GM21447 (cell line): ENCODE measurements around the gene NPBWR2.

Experiments
- ATAC-seq: cut with Tn5 transposase; IDR thresholded peaks from one replicate; pipeline ENCODE4 v1.9.1; 2021; ENCODE audit not compliant: unreplicated experiment

NPBWR2 gene

DNA sequence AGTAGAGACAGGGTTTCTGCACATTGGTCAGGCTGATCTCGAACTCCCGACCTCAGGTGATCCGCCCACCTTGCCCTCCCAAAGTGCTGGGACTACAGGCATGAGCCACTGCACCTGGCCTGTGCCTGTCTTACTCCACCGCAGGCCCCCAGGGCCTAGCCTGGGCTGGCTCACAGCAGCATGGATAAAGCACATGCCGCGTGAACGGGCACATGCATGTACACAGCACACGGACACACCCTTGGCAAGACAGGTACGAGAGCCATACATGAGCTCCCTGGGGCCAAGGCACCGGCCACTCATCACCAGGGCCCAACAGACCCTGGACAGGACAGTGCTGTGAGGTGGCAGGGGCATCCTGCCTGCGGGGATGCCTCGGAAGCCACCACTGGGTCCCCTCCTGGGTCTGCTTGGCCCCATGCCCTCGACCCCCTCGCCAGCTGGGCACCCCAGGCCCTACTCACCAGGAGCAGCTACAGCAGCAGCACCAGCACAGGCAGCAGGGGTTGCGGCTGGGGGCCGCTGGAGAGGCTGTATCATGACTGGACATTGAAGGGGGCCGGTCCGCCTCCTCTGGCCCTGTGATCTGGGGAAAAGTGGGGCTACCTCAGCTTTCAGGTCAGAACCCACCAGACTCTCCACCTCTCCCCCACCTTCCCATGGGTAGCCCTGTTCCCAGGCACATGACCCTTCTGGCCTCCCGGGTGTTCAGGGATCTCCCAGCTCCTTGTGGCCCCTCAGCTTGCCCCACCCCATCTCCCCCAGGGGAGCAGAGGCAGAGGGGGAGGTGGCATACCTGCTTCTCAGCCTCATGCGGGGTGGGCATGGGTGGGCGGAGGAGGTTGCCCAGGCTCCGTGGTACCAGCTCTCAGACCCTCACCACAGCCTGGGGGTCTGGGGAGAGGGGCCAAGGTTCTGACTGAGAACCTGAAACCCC is 31.0 kb downstream of the NPBWR2 start:
- ATAC-seq, result no peak

DNA sequence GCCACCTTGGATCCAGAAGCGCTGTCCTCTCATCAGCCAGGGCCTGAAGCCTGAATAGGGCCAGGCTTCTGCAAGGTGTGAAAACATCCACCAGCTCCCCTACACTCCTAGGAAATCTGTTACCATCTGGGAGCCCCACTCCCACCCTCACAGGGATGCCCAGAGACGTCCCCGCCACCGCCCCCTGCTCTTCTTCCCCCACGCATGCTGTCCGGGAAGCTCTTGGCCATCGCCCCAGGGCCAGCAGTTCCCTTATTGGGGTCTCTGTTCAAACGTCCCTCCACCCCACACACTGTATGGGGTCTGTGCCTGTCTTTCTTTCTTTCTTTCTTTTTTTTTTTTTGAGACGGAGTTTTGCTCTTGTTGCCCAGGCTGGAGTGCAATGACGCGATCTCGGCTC is 31.8 kb downstream of the NPBWR2 start:
- no peak for ATAC-seq

DNA sequence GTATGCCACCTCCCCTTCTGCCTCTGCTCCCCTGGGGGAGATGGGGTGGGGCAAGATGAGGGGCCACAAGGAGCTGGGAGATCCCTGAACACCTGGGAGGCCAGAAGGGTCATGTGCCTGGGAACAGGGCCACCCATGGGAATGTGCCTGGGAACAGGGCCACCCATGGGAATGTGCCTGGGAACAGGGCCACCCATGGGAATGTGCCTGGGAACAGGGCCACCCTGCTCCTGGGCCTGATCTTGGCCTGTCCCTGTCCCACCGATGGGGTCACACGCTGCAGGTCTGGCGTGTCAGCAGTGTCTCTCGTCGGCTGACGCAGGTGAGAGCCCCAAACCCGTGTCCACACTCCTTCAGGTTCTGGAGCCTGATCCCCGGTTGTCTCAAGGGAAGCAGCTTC is 32.4 kb downstream of the NPBWR2 start:
- ATAC-seq, result no peak

DNA sequence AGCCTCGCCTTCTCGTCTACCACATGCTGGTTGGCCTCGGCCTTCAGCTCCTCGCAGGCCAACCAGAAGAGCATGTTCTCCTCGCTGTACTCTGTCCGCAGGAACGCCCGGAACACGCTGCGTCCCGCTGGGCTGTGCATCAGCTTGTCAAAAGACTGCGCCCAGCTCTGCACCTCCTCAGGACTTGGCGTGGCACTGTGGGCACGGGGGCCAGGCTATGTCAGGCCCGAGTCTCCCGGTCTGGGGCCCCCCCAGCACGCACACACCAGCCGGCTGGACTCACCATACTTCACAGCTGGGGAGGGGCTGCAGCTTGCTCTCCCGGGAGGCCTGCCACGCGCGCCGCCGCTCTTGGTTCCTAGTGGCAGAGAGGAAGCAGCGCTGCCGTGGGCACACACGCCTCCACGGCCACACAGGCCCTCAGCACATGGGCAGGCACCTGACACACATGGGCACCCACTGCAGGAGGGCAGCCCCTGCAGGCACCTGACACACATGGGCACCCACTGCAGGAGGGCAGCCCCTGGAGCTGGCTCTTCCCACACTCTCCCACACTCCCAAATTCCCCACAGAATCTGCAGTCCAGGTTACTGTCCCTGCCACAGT is 33.1 kb downstream of the NPBWR2 start:
- no peak for ATAC-seq

DNA sequence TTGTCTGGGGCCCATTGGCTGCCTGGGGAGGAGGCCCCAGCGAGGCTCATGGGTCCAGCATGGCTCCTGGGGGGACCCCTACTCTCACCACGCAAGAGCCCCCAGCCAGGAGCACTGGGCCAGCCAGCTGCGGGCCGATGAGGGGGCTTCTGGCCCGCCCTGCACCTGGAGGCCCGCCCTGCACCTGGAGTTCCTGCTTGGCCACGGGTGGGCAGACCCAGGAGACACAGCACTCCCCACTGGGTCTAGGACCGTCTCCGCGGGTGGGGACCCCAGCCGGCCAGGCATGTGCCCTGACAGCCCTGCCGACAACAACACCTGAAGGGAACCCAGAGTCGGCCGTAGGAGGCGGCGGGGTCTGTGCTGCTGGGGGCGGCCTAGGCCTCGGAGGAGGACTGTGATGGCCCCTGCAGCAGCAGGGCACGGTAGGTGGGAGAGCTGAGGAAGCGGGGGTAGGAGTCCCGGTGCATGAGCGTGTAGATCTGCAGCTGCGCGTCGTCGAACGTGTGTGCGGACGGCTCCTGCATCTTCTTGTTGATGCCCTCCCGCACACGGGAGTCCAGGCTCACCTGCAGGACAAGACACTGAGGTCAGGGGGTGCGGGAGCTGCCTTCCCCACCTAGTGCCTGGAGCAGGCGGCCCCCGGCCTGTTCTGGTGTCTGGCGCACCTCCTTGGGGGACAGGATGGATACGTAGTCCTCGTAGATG is 33.7 kb downstream of the NPBWR2 start:
- no peak for ATAC-seq

DNA sequence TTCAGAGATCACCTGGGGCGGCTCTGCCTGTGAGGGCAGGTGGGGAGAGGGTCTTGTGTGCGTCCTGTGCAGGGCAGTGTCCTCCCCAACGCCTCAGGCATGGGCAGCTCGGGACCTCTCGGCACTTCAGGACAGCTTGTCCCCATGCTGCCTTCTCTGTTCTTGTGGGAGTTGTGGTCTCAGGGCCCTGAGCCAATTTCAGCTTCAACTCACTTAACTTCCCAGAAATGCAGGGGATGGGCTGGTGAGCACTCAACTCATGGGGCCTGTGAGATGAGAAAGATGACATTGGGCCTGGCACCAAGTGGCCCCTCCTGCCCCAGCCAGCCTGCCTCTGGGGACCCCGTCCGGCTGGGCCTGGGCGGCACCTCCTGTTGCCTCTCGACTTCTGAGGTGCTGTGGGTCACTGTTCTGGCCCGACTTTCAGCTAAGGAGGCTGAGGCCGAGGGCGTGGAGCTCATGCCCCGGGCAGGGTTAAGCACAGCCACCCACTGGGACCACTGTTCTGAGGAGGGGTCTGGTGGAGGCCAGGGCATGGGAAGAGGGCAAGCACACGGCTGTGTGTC is 34.8 kb downstream of the NPBWR2 start:
- ATAC-seq, result no peak

DNA sequence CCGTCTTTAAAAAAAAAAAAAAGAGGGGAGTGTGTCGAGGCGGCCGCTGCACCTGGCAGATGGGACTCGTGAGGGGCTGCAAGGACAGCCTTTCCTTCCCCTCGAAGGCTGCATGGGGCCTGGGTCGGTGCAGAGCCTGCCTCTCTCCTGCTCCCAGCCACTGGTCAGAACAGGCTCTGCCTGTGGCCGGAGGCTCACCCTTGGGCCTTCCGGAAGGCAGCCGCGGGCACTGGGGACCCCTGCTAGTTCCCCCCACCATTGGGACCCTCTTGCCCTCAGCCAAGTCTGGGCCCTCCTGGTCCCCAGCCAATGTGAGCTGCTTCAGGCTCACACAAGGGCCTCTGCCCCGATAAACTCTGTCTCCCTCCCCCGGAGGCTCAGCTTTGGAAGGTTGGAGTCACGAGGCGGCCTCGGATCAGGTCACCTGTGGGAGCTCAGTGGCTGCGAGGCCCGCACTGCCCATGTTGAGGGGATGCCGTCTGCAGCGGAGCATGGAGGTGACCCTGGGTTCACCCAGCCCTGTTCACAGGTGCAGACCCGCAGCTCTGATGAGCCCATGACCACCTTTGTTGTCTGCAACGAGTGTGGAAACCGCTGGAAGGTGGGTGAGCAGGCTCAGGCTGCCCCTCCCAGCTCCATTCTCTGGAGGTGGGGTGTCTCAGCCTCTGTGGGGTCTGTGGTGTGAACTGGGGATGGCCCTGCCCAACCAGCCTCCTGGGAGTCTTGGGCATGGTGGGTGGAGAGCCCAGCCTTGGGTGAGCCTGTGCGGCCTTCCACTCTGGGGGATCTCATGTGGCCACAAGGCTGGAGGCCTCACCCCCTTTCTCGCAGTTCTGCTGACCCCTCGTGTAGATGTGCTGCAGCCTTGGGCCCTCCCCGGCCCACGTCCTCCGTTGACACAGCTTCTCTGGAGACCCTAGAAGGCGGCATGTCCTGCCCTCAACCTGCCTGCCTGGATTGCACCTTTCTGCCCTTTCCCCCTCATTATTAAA is 35.7 kb downstream of the NPBWR2 start:
- no peak for ATAC-seq

DNA sequence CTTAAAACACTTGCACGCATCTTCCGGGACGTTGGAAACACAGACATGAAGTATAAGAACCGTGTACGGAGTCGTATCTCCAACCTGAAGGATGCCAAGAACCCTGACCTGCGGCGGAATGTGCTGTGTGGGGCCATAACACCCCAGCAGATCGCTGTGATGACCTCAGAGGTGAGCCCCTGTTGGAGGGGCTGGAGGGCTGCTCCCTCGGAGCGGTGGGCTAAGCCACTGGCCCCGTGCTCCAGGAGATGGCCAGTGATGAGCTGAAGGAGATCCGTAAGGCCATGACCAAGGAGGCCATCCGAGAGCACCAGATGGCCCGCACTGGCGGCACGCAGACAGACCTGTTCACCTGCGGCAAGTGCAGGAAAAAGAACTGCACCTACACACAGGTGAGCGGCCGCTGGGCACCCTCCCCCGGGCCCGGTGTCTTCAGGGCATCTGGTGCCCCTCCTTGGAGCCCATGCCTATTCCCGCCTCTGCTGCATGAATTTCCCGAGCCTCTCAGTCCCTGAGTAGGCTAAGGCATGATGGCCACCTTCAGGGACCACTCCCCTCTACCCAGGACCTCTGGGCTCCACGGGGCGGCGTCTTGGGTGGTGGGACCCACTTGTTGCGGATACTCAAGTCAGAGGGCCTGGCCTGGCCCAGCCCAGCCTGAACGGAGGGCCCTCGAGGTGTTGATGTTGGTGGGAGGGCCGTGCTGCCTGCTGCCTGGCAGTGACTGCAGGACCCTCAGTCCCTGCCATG is 36.9 kb downstream of the NPBWR2 start:
- ATAC-seq, result no peak

DNA sequence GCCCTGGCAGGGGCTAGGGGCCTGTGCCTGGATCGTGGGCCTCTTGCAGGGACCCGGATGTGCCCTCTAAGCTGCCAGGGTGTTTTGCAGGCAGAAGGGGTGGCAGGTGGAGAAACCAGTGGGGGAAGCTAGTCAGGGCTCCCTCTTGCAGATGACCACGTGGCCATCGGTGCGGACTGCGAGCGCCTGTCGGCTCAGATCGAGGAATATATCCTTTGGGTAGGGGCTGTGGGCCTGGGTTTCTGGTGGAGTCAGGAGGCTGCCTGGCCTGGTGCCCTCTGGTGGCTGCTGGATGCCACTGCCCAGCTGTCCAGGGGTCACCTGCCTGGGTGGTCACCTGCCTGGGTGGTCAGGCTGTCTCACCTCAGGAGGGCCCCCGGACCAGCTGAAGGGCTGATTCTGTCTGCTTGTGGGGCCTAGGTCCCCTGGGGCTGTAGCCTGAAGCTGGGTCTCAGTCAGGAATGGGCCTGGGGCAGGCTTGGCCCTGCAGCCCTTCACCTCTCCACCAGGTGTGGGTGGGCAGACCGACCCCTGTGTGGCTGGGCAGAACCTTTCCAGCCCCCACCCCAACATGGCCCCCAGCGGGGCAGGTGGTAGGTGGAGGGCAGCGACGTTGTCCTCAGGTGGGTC is 37.6 kb downstream of the NPBWR2 start:
- no peak for ATAC-seq

DNA sequence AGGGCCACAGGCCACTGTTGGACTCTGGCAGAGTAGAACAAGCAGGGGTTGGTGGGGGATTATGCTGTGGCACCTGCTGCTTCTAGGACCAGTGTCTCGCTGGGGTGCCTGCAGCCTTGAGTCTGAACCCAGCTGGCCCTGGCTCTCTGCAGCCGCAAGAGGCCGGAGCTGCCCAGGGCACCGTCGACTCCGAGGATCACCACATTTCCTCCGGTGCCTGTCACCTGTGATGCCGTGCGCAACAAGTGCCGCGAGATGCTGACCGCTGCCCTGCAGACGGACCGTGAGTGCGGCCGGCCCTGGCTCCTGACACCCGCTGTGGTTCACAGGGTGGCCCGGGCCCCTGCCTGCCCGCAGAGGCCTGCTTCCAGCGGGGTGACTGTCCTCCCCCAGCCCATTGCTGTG is 38.2 kb downstream of the NPBWR2 start:
- ATAC-seq, result no peak

DNA sequence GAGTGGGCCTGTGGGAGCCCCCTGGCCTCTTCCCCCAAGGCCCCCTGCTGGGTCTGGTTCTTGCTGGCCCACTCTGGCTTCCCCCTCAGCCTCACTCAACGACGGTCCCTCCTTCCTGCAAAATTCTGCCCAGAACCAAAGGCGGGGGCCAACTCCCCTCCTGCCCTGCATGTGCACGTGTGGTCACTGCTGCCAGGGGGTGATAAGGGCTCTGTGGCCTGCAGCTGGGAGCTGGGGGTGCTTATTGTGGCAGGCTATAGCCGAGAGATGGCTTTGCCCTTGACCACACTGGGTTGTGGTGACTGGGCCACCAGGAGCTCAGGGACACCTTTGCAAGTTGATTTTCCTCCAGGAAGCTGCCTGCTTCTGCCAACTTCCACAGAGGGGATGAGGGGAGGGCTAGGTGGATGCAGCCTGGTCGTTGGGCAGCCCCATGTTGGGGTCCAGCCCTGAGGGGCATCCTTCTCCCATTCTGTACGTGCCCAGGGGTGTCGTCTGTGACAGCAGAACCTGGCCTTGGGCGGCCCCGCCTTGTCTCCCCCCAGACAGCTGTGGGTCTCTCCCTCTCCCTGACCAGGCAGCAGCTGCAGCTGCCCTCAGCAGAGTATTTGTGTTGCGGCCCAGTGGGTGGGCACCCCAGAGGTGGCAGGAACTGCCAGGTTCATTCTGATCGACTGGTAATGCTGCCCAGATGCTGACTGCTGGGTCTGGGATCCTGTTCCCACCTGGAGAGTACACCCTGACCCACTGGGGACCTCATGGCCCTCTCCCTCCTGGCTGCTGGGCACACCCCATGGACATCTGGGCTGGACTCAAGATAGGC is 38.8 kb downstream of the NPBWR2 start:
- no peak for ATAC-seq

DNA sequence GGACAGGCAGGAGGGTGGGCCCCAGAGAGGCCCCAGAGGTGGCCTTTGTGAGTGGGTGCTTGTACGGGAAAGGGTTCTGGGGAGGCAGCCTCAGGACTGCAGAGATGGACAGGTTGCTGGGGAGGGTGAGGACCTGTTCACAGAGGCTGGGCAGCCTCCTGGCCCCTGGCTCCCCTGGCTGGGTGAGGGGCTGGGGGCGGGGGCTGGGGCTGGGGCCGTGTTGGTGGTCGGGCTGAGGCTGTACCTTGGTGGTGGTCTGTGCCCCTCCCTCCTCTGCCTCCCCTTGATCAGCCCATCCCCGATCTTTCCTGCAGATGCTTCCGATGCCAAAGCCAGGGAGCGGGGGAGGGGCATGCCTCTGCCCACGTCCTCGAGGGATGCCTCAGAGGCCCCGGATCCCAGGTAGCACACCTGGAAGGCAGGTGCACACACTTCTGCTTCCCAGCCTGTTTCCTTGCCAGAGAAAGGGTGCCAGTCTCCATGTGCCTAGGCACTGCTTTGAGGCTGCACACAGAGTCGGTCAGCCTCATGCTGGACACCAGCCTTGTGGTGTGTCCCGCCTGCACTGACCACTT is 39.5 kb downstream of the NPBWR2 start:
- ATAC-seq, result no peak

DNA sequence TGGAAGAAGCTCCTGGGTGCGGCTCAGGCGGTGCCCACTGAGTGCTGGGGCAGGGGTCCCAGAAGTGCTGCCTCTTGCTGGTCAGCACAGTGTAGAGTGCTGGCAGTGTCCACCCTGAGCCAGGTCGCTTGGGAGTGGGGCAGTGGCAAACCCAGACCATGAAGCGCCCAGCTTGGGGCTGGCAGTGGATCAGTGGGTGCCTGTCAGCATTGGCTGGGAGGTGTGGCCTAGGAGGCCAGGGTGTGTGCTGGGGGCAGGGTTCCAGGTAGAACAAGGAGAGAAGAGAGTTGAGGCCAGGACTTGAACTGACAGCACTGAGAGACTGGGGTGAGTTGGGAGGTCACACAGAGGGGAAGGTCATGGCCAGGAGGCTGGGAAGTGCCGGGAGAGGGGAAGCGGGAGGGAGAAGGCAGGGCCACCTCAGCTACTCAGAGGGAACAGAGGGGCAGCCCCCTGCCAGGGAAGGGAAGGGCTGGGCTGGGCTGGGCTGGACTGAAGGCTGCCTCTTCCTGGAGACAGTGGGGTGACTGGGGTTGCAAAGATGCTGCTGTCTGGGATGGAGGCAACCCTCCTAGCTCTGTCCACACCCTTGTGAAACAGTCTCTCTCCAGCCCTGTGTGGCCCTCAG is 40.2 kb downstream of the NPBWR2 start:
- no peak for ATAC-seq

DNA sequence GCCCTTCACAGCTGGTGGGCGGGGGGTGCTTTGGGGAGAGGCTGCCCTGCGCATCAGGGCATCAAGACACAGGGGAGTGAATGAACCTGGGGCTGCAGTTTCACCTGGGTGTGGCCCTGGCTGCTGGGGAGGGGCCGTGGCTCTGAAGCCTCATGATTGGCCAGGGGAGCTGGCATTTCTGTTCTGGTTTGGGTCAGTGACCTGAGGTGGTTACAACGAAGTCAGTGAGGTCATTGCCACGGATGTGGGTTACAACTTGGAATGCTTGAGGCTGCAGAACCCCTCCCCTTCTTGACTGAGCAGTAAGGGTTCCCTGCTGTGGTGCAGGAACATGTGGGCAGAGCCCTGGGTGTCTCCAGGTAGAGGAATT is 41.4 kb downstream of the NPBWR2 start:
- ATAC-seq, result peak; percentile 61

DNA sequence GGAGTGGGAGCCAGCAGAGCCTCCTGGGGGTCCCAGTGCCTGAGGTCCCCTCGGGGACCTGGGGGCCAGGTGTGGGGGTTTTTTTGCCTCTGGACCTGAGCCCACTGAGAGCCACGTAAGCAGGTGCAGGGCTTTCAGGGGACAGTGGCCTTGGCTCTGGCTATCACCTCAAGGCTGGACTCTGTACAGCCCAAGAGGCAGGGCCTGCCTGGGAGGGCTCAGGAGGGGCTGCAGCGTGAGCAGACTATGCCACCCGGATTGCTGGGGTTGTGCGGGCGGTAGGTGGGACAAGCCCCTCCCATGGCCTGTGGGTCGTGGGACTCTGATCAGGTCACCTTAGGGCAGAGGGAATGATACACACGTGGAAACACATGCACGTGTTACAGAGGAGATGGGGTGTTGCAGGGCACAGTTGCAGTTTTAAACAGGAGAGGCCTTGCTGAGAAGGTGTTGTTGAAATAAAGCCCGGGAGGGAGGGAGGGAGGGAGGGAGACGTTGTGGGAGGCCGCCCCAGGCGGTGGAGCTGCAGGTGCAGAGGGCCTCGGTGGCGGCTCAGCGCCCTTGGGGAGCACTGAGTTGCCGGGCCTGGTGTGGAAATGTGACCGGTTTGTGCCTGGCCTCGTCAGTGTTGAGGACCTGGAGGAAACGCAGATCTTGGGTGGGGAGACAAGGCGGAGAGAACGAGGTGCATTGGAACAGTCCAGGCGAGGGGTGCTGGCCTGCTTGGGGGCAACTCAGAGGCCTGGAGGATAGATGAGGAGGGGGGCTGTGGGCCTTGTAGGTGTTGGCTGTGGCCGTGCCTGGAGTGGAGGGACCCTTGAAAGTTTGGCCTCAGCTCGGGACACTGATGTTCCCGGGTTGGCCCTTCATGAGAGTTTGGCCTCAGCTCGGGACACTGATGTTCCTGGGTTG is 42.0 kb downstream of the NPBWR2 start:
- no peak for ATAC-seq

DNA sequence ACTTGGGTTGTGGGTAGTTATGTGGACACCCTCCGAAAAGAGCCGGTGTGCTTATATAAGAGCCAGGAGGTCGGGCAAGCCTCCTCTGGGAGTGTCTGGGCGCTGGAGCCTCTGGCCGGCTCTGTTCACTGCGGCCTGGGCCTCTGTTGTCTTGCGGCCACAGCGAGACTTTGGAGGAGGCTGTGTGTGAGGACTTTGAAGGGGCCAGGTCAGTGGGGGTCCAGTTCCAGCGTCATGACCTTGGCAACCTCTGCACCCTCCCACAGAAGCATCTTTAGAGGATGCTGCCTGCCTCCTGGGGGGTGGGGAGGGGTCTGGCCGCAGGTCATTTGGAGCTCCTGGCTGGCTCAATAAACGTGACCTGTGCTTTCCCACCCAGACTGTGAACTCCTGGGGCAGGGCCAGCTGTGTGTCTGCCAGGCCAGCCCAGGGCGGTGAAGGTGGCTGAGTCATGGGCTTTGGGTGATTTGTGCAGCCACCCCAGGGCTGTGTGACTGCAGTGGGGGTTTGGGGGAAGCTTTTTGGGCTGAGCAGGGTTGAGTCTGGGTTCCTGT is 43.1 kb downstream of the NPBWR2 start:
- no peak for ATAC-seq
